ENCODE data around the gene ART4.

Gene ART4

GRCh38 chr12:14850929-14851663 lies 7.8 kb upstream of the ART4 start:
- DNase-seq = no peak

DNA sequence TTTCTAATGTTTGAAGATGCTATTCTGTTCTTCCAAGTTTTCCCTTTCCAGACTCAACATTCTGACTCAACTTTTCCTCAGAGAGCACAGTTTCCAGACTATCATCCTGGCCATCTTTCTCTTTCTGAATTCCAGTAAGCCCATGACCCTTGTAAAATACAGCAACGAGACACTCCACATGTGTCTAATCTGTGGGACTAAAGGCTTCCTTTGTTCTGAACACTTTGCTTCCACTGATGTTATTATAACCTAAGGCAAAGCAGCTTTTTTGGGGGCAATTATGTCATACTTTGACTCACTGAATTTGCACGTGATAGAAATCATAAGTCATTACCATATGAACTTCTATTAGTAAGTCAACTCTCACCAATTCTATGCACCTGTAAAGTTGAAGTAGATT lies 6.3 kb upstream of the ART4 start:
- DNase-seq = no peak

GRCh38 chr12:14846876-14847580 lies 3.7 kb upstream of the ART4 start:
- no peak for DNase-seq

- DNase-seq = no peak
Measured at GRCh38 chr12:14846042-14846587, 2.8 kb upstream of the ART4 start.

- DNase-seq = no peak
Measured at GRCh38 chr12:14845350-14845750, 2.0 kb upstream of the ART4 start.

DNA sequence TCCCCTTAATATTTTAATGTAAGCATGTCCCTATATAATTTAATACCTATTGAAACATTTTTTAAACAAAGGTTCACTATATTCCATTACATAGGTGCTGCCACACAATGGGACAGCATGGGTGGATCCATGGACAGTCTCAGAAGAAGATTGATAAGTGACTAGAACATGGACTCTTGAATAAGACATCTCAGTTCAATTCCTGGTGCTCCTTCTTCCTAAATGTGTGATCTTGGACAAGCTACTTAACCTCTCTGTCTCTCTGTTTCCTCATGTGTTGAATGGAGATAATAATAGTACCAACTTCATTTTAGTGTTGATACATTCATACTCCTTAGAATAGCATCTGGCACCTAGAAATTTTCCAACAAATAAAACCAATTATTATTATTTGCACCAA lies 1.1 kb upstream of the ART4 start:
- DNase-seq = no peak

DNA sequence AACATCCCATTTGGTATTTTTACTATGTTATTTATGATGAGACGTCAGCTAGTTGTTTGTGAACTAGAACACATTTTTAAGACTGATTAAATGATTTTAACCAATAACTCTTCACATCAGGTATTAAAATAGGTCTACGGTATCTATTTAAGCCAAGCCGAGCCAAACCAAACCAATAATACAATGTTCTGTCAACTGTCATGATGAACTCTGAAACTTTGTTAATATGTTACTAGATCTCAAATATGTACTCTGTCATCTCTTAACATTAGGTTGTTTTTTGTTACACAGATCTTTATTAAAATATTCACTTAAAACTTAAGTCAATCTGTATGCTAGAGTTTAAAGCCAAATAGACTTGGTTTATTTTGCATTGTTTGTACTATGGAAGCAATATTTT lies 1.0 kb downstream of the ART4 start:
- no peak for DNase-seq

DNA sequence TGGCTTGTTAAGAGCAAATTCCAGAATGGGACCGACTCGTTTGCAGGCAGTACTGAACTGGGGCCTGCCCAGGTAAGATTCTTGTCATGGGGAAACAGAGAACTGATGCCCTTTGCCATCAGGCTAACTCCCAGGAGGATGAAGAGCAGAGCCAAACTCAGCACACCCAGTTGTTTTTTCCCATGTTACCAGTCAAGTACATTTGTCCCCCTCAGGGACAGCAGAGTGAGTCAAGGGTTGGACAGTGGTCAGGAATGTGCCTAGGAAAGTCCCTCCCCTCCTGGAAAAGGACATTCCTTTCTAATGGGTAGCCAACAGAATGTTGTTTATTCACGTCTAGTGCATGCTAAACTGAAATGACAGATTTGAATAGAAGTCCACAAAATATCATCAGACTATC lies 1.6 kb downstream of the ART4 start:
- DNase-seq = no peak

DNA sequence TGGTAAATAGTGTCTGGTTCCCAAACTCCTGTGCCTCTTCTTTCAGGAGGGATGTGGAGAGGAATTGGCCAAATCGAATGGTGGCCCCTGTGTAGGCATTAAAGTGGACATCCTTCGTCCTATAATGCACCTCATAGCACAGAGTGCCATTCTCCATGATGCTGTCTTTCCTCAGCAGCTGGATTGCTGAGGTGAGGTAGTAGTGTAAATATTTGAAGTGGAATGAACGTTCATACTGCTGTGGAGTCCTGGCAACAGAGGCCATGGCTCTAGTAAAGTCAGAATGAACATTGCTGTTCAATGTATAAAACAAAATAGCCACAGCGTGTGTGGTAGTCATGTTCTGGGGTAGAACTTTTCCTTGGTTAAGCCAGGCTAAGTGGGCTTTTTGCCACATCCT lies 2.7 kb downstream of the ART4 start:
- no peak for DNase-seq

GRCh38 chr12:14839262-14839661 lies 4.1 kb downstream of the ART4 start:
- DNase-seq = no peak

- DNase-seq = no peak
Measured at GRCh38 chr12:14836336-14837210, 6.8 kb downstream of the ART4 start.

DNA sequence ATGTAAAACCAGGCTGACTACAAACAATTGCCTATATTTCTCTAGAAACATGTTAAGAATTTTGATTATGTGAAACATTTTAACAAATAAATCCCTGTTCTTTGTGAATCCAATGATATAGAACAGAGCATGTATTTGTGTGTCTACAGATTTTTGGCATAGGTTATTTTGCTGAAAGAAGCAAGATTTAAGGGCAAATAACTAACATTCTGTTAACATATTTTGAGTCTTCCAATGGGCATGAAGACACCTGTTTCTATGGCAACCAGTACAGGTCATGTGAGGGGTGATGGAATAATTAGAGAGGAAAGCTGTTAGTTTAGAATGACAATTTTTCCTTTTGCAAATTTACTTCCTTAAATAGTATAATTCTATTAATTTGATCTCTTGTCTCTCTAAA lies 8.8 kb downstream of the ART4 start:
- DNase-seq = no peak

DNA sequence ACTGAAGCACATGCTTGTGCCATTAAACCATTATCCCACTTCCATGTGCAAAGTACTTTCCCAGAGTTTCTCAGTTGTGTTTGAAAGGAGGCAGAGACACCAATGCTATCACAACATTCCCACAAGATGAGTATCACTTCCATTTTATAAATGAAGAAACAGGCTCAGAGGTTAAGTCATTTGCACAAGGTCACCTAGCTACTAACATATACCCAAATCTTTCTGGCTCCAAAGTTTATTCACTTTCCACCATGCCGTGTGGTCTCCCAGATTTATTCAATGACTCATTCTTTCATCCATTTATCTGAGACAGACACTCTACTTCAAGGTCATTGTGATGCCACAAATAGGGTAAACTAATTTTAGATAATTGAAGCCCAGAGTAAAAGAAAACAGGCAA lies 9.4 kb downstream of the ART4 start:
- DNase-seq = no peak

DNA sequence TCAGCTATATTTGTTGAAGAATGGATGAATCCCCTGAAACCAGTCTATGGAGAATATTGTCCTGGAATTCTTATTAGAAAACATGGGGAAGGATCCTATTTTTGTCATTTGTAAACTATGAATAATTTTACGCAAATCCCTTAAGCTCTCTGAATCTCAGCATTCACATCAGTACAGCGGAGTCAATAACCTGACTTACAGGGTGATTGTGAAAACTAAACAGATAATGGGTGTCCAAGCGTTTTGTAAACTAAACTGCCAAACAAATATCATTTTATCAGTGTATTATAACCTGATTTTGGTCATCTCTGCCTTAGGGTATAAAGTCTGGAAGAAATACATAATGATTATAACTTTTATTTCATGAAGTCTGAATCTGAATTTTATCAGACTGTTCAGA lies 10.0 kb downstream of the ART4 start:
- DNase-seq = no peak

DNA sequence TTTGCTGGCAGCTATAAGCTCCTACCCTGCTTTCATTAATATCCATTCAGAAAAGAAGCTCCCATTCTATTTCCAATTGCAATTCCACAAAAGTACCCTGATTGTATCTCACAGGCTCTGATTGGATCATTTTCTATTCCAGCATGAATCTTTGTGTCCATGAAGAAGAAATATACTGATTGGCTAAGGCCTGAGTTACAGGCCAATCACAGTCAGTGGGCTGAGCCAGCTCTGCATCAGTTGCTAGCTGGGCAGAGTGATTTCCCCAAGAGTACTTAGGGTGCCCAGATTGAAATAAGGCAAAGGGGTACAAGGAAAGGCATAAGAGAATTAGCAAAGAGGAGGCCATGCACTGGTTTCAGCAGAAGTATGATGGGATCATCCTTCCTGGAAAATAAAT lies 14.4 kb downstream of the ART4 start:
- DNase-seq = no peak

DNA sequence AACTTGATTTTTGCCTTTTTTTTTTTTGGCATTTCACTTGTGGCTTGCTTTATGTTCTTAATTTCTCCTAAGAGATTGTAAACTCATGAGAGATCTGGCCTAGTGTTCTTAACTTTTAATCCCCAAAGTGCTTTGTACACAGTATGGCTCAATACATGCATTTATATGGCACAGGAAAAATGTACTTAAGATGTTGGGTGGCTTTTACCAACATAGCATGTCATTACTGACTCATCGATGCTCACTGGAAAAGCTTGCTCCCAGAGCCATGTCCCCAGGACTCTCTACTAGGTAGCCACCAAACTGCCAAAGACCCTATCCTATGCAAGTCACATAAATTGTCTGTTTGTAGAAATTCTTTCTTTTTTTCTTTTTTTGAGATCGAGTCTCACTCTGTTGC lies 16.3 kb downstream of the ART4 start:
- DNase-seq = no peak

GRCh38 chr12:14826491-14826890 lies 16.8 kb downstream of the ART4 start:
- DNase-seq = no peak

DNA sequence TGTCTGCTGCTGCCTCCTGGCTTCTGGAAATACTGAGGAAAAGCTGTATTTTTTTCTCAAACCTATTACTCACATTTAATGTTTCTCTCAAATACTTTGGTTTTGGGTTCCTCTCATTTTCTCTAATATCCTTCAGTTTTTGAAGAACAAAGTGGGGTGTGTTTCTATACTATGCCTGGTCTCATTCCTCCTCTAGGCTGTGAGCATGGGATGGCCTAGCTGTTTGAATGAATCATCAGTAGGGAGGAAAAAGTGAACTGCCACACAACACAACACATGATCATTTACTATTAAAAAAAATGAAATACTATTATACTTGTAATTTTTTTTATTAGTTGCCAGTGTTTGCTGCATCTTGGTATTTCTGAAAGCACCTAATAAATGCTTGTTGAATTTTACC lies 18.1 kb downstream of the ART4 start:
- no peak for DNase-seq

- no peak for DNase-seq
Measured at GRCh38 chr12:14824012-14824634, 19.2 kb downstream of the ART4 start.

- no peak for DNase-seq
Measured at GRCh38 chr12:14814014-14814413, 29.3 kb downstream of the ART4 start, which contains the start of gene SMCO3. Gene SMCO3, minus strand, starts transcription at chr12:14814182. Its CDS starts 7,502 bp downstream, at chr12:14806680.

GRCh38 chr12:14811486-14811885 lies 31.8 kb downstream of the ART4 start:
- no peak for DNase-seq

GRCh38 chr12:14810953-14811483 lies 32.3 kb downstream of the ART4 start:
- DNase-seq = no peak

Measured in NCI-H524 treated with DMSO at 0.1 percent for 48 hours (cell line).